H1 (cell line): Measurements from ENCODE around the gene SLC4A8. TPM values are rescaled to one million over a fixed set of nuclear protein-coding genes. Genes with fewer than 3 reads are reported as not detected.
A peak's percentile ranks its signal among the peaks of the same experiment; 100 is the strongest.

Experiments used
- SAP30 ChIP-seq: fragments of 300-600 bp; sonication (generic); IDR thresholded peaks from 2 replicates; pipeline ENCODE4 v1.7.1; 2012; ENCODE audit warnings: low read length, moderate library complexity, mild to moderate bottlenecking, inconsistent platforms; ENCODE audit not compliant: insufficient read depth, insufficient replicate concordance
- SUZ12 ChIP-seq: fragments of 200-600 bp; sonication (generic); IDR thresholded peaks from 2 replicates; pipeline ENCODE4 v1.6.1; 2012; ENCODE audit warnings: mild to moderate bottlenecking, inconsistent platforms, low read length, moderate library complexity, mixed read lengths
- polyA plus RNA-seq, 7 experiments: library from polyadenylated mRNA; depleted of rRNA in 3 of 7; stranded (reverse) in 5 of 7; unstranded in 2 of 7; fragments of >200 nt in 5 of 7; fragments of 200-250 nt in 2 of 7; gene quantifications; 1 replicate in 5 of 7; 2 replicates in 1 of 7; 4 replicates in 1 of 7; pipeline versions ENCODE4 v1.2.1 to v1.2.3, GENCODE V29; 2011 to 2013; ENCODE audit warnings: missing spikeins in 2 of 7, mixed read lengths in 2 of 7
- total RNA-seq: library from RNA; stranded (reverse); fragmentation: NEBNext Ultra II Directional; extraction: Animal tissue kit (Norgen Biotek cat#: 25700); gene quantifications from 2 replicates; pipeline ENCODE4 v1.2.1, GENCODE V29; 2021

Gene SLC4A8
- total and polyA plus RNA-seq, 2 of the 8 experiments (the other 6 are each of a cell fraction or from before 2014, with no cell fraction given), result 11.2 to 13.4 TPM

- TF ChIP-seq SAP30 (peak; percentile 38), SUZ12 (no peak)
Observed at GRCh38 chr12:51390891-51391282, 33.7 kb upstream of the SLC4A8 start (continued).
